Measurements from ENCODE around the gene ATF7.

DNA sequence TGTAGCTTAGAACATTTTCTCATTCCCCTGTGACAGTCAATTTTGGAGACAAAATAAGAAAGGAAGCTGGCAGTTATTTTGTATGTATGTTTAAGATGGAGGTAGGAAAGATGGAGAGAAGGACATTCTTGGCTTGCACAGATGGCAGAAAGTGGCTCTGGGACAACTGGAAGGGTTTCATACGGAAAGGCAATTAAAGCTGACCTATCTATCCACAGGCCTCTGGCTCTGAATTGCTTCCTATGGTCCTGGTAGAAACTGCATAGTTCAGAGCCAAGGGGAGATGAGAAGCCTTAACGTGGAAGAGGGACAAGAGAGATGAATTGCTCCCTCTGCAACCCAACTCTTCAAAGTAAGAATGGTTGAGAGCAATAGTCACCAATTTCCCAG lies 110.9 kb downstream of the ATF7 start:
- TF ChIP-seq POLR2A (IDR thresholded peaks at IDR 0.05; ENCODE audit: low read depth, low read length): no peak
- TF ChIP-seq, protein P1, sequence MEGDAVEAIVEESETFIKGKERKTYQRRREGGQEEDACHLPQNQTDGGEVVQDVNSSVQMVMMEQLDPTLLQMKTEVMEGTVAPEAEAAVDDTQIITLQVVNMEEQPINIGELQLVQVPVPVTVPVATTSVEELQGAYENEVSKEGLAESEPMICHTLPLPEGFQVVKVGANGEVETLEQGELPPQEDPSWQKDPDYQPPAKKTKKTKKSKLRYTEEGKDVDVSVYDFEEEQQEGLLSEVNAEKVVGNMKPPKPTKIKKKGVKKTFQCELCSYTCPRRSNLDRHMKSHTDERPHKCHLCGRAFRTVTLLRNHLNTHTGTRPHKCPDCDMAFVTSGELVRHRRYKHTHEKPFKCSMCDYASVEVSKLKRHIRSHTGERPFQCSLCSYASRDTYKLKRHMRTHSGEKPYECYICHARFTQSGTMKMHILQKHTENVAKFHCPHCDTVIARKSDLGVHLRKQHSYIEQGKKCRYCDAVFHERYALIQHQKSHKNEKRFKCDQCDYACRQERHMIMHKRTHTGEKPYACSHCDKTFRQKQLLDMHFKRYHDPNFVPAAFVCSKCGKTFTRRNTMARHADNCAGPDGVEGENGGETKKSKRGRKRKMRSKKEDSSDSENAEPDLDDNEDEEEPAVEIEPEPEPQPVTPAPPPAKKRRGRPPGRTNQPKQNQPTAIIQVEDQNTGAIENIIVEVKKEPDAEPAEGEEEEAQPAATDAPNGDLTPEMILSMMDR (IDR thresholded peaks at IDR 0.05; ENCODE audit: extremely low read depth in 1 of 2, insufficient read depth in 1 of 2, low read depth in 1 of 2, low read length in 2 of 2): no peak
- no peak for TF ChIP-seq EZH2 (IDR thresholded peaks at IDR 0.05; ENCODE audit: borderline replicate concordance, low read depth, low read length, severe bottlenecking)
- TF ChIP-seq POLR2AphosphoS5 (IDR thresholded peaks at IDR 0.05; ENCODE audit: insufficient read depth, low read depth, low read length): no peak
- TF ChIP-seq, protein P2, sequence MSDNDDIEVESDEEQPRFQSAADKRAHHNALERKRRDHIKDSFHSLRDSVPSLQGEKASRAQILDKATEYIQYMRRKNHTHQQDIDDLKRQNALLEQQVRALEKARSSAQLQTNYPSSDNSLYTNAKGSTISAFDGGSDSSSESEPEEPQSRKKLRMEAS (IDR thresholded peaks at IDR 0.05; ENCODE audit: insufficient read depth, insufficient read length): no peak
- TF ChIP-seq JUN (IDR thresholded peaks at IDR 0.05; ENCODE audit: borderline replicate concordance, insufficient read depth, insufficient read length, low read depth): no peak
- no peak for TF ChIP-seq FOS (IDR thresholded peaks at IDR 0.05; ENCODE audit: borderline replicate concordance, insufficient read depth, low read length)
- TF ChIP-seq MYC (IDR thresholded peaks at IDR 0.05; ENCODE audit: low read depth, low read length): no peak
- no peak for TF ChIP-seq GATA2 (IDR thresholded peaks at IDR 0.05; ENCODE audit: insufficient read depth, insufficient read length, low read depth, low read length)
